Astrocyte (in vitro differentiated cells and primary cell): ENCODE measurements around the gene SDK1.

Experiments used
- CTCF ChIP-seq: IDR thresholded peaks from 2 replicates; pipeline ENCODE4 v1.5.1; 2011; ENCODE audit warnings: low read depth, mild to moderate bottlenecking, inconsistent platforms, low read length, moderate library complexity; ENCODE audit not compliant: insufficient read depth
- EZH2 ChIP-seq: IDR thresholded peaks from 2 replicates; pipeline ENCODE4 v1.6.1; 2012; ENCODE audit warnings: mild to moderate bottlenecking, low read length, inconsistent platforms; ENCODE audit not compliant: insufficient read depth

GRCh38 chr7:4260867-4261600, 960.0 kb downstream of the SDK1 start:
- TF ChIP-seq CTCF (no peak), EZH2 (no peak)
